Adrenal gland (tissue), 12 donors: ENCODE data around the gene MAN1C1. TPM values are rescaled to one million over a fixed set of nuclear protein-coding genes. Genes with fewer than 3 reads are reported as not detected.
A peak's percentile ranks its signal among the peaks of the same experiment; 100 is the strongest.

Experiments used
- DNase-seq, 7 donors: peaks; one replicate each; pipeline ENCODE4 v3.0.0-alpha.2; 2019 to 2020
- H3K27ac ChIP-seq, 5 donors: fragments of 200-600 bp; sonication (generic) in 4 of 5; 1 replicate in 3 of 5; 2 replicates in 2 of 5; pipeline versions ENCODE4 v1.5.1 to v1.8.0; 2016 to 2020; ENCODE audit warnings: mild to moderate bottlenecking in 1 of 5
- H3K27me3 ChIP-seq: fragments of 200-600 bp; 2 replicates; pipeline ENCODE4 v1.8.0; 2021
- H3K36me3 ChIP-seq, 2 donors: fragments of 200-600 bp; replicated peaks in 1 of 2; 1 replicate in 1 of 2; 2 replicates in 1 of 2; pipeline versions ENCODE4 v1.5.1 to v1.8.0; 2018 to 2022
- H3K4me1 ChIP-seq, 2 donors: fragments of 200-600 bp; replicated peaks in 1 of 2; 1 replicate in 1 of 2; 2 replicates in 1 of 2; pipeline versions ENCODE4 v1.5.1 to v1.8.0; 2018 to 2021
- H3K4me3 ChIP-seq, 4 donors: fragments of 200-600 bp; sonication (generic) in 3 of 4; one replicate each; pipeline ENCODE4 v1.5.1; 2016 to 2018
- H3K9me3 ChIP-seq, 3 donors: fragments of 200-600 bp; sonication (generic) in 1 of 3; replicated peaks in 1 of 3; 1 replicate in 2 of 3; 2 replicates in 1 of 3; pipeline versions ENCODE4 v1.5.1 to v1.8.0; 2016 to 2021
- CTCF ChIP-seq, 6 experiments: fragments of 450-650 bp in 4 of 6; fragments of 200-600 bp in 2 of 6; sonication (generic) in 1 of 6; IDR thresholded peaks; 1 replicate in 5 of 6; 2 replicates in 1 of 6; pipeline versions ENCODE4 v1.5.1 to v1.8.0; 2016 to 2021; ENCODE audit warnings: antibody characterized with exemption in 6 of 6, mild to moderate bottlenecking in 2 of 6, moderate library complexity in 1 of 6
- POLR2A ChIP-seq, 2 donors: fragments of 450-650 bp; IDR thresholded peaks; one replicate each; pipeline ENCODE4 v1.6.1; 2017; ENCODE audit warnings: antibody characterized with exemption in 2 of 2, mild to moderate bottlenecking in 2 of 2, moderate library complexity in 1 of 2
- WGBS, 4 donors: extraction: QIAGEN DNeasy Blood & Tissue Kit in 2 of 4; methylation state at CpG; one replicate each; pipeline versions ENCODE4 v1.1.5 to v1.1.7; 2013 to 2017; 5-methylcytosine and 5-hydroxymethylcytosine counted together
- intact Hi-C, 2 donors: fragments of 100-400 bp; cut with DNase I; formaldehyde crosslinking; loops; one replicate each; pipeline versions ENCODE4 v1.14.1 to v1.15.0; 2022 to 2023
- polyA plus RNA-seq, 3 donors: library from polyadenylated mRNA; stranded (reverse); fragments of 200-250 nt in 2 of 3; fragments of 350-450 nt in 1 of 3; fragmentation: Illumina TruSeq in 1 of 3; extraction: RNeasy Lipid Tissue Mini Kit (QIAGEN cat#74804) in 1 of 3; gene quantifications; one replicate each; pipeline ENCODE4 v1.2.3, GENCODE V29; 2013 to 2014
- total RNA-seq, 9 donors: library from RNA; depleted of rRNA in 4 of 9; stranded (reverse); fragments of >200 nt in 4 of 9; fragments of 120-200 nt in 1 of 9; fragmentation: NEBNext Ultra II Directional in 1 of 9; extraction: Animal tissue kit (Norgen Biotek cat#: 25700) in 1 of 9; gene quantifications; one replicate each; pipeline versions ENCODE4 v1.1.0 to v1.2.4, GENCODE V29; 2013 to 2023
- donor health status: healthy with polysubstance abuse.
- donor health status: Bipolar disorder and iron deficiency.
- donor health status: DM: yes; HTN: yes; CAD: no.
- donor health status: DM: no; HTN: no; CAD: no.
- donor health status: DM: no; HTN: no; CAD: no.
- donor health status: DM: yes; HTN: yes; CAD: no.

Gene MAN1C1
- total and polyA plus RNA-seq, 12 donors: 2.7 to 58.7 (median 27.7) TPM

- Histone ChIP-seq H3K36me3 (peaks cover 0 to 9% of the 10 kb centered on the region in 2 donors), H3K27ac (no peak overlapping the region), H3K9me3 (no peaks in the 10 kb centered on the region), H3K4me3 (no peak overlapping the region), H3K4me1 (peaks cover 0 to 30% of the 10 kb centered on the region in 2 donors), H3K27me3 (no peaks in the 10 kb centered on the region)
- intact Hi-C loops: no loop called here
- WGBS, 4 donors: 79 to 87% (median 85%) methylated on average over 11 to 13 of the region's 13 CpGs
- no peak for DNase-seq
- no peak for TF ChIP-seq POLR2A (IDR thresholded peaks at IDR 0.05)
- no peak for TF ChIP-seq CTCF (IDR thresholded peaks at IDR 0.05)
Measured at GRCh38 chr1:25774206-25774803, 157.7 kb downstream of the MAN1C1 start.

- intact Hi-C loops: no loop called here
- Histone ChIP-seq H3K27me3 (no peaks in the 10 kb centered on the region), H3K27ac (no peak overlapping the region), H3K9me3 (no peaks in the 10 kb centered on the region), H3K4me3 (no peak overlapping the region), H3K36me3 (peaks cover 0 to 9% of the 10 kb centered on the region in 2 donors), H3K4me1 (peaks cover 0 to 26% of the 10 kb centered on the region in 2 donors)
- TF ChIP-seq POLR2A (IDR thresholded peaks at IDR 0.05): no peak
- no peak for TF ChIP-seq CTCF (IDR thresholded peaks at IDR 0.05)
- WGBS, 4 donors: 75 to 90% (median 80%) methylated on average over 8 to 16 of the region's 16 CpGs
- DNase-seq: peak in 1 of 7 donors; percentile 67
Measured at GRCh38 chr1:25774921-25775771, 158.6 kb downstream of the MAN1C1 start.

- no peak overlapping the region for H3K27ac ChIP-seq
- WGBS, 4 donors: 91 to 97% (median 93%) methylated on average over 8 of the region's 8 CpGs
- no peak for DNase-seq
- no peak for TF ChIP-seq CTCF (IDR thresholded peaks at IDR 0.05)
- no peak for TF ChIP-seq POLR2A (IDR thresholded peaks at IDR 0.05)
- no peaks in the 10 kb centered on the region for H3K4me1 ChIP-seq
- H3K36me3 ChIP-seq: peaks cover 0 to 7% of the 10 kb centered on the region in 2 donors
- no peaks in the 10 kb centered on the region for H3K27me3 ChIP-seq
- H3K4me3 ChIP-seq: no peak overlapping the region
- intact Hi-C loops: no loop called here
- no peaks in the 10 kb centered on the region for H3K9me3 ChIP-seq
Measured at GRCh38 chr1:25779388-25779787, 162.8 kb downstream of the MAN1C1 start.

GRCh38 chr1:25779894-25780293 is 163.3 kb downstream of the MAN1C1 start:
- Histone ChIP-seq H3K27me3 (no peaks in the 10 kb centered on the region), H3K4me3 (no peak overlapping the region), H3K9me3 (no peaks in the 10 kb centered on the region), H3K36me3 (peaks cover 0 to 5% of the 10 kb centered on the region in 2 donors), H3K4me1 (no peaks in the 10 kb centered on the region), H3K27ac (no peak overlapping the region)
- DNase-seq: no peak
- intact Hi-C loops: no loop called here
- WGBS, 4 donors: 88 to 100% (median 100%) methylated on average over 4 of the region's 4 CpGs
- TF ChIP-seq POLR2A (IDR thresholded peaks at IDR 0.05) (no peak), CTCF (IDR thresholded peaks at IDR 0.05) (no peak)
